GM19025 (cell line): ENCODE results near the gene CDC42EP2.

ENCODE experiments used
- ATAC-seq: cut with Tn5 transposase; IDR thresholded peaks from one replicate; pipeline ENCODE4 v1.9.1; 2021; ENCODE audit warnings: mild to moderate bottlenecking, low read depth, moderate library complexity; ENCODE audit not compliant: unreplicated experiment

Gene CDC42EP2

DNA sequence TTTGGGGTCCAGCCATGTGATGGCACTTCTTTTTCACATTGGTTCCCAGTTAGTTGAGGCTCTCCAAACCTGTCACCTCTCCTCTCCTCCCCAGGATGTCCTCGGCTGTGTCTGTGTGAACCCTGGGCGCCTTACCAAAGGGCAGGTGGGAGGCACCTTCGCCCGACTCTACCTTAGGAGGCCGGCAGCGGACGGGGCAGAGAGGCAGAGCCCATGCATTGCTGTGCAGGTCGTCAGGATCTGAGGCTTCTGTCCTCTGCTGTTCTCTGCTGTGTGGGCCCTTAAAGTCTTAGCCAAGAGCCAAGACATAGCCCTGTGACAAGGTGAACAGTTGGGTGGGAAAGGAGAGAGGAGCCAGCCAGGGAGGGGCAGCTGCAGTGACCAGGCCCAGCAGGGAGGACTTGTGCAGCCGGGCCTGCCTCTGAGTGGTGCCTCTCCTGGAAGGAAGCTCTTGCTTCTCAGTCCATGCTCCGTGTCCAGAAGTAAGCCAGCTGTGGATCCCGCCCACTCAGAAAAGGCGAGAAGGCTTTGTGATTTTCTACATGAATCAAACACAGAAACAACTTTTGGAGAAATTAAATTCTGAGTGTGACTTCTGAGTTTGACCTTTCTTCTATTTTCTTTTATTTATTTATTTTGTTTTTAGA lies 17.5 kb upstream of the CDC42EP2 start:
- ATAC-seq = no peak

DNA sequence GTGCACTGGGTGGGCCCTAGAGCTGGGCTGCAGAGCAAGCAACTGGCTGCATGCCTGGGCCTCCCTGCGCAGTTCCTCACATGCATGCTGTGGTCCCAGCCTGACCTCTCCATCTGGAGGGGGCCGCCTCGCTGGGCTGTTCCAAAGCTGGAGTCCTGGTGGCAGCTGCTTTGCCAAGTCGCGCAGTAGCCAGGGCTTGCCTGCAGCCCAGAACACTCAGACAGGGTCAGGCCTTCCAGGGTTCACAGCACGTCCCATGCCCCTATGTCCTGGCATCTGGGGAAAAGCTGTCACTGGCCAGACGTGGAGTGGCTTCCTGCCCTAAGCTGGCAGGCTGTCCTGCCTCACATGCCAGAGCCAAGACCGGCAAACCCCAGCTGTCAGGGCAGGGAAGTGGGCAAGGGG lies 16.5 kb upstream of the CDC42EP2 start:
- no peak for ATAC-seq

DNA sequence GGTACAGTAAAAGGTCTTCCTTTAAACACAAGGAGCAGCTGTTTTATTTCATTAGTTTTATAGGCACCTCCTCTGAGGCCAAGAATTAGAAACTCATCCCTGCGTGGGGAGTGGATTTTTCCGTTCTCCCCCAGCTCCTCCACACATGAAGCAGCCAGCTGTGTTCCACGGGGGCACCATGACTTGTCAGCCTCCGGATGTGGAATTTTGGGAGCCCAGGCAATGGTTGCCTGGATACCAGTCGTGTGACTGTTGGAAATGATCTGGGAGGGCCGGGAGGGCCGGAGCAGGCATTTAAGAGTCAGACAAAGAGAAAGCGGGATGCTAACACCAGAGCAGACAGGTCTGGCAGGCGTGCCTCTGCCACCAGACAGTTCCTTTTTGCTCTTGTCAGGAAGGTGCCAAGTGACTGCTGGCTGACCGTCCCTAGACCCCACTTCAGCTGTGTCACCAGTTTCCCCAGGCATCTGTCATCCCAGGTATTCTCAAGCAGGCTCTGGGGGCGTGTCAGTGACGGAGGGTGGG lies 15.9 kb upstream of the CDC42EP2 start:
- no peak for ATAC-seq

DNA sequence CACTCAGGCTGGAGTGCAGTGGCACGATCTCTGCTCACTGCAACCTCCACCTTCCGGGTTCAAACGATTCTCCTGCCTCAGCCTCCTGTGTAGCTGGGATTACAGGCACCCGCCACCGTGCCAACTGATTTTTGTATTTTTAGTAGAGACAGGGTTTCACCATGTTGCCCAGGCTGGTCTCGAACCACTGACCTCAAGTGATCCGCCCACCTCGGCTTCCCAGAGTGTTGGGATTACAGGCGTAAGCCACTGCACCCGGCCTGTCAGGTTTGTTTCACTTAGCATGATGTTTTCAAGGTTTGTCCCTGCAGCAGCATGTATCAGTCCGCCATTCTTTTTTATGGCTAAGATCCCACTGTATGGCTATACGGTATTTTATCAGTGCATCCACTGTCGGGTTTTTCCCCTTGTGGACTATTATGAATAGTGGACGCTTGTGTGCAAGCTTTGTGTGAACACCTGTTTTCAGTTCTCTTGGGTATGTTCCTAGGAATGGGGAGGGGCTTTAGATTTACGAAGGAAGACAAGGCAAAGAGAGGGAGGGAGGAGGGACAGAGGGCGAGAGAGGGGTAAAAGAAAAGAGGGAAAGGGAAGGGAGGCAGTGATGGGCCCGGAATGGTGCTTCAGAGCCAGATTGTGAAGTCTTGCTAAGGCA lies 13.9 kb upstream of the CDC42EP2 start:
- ATAC-seq = no peak

DNA sequence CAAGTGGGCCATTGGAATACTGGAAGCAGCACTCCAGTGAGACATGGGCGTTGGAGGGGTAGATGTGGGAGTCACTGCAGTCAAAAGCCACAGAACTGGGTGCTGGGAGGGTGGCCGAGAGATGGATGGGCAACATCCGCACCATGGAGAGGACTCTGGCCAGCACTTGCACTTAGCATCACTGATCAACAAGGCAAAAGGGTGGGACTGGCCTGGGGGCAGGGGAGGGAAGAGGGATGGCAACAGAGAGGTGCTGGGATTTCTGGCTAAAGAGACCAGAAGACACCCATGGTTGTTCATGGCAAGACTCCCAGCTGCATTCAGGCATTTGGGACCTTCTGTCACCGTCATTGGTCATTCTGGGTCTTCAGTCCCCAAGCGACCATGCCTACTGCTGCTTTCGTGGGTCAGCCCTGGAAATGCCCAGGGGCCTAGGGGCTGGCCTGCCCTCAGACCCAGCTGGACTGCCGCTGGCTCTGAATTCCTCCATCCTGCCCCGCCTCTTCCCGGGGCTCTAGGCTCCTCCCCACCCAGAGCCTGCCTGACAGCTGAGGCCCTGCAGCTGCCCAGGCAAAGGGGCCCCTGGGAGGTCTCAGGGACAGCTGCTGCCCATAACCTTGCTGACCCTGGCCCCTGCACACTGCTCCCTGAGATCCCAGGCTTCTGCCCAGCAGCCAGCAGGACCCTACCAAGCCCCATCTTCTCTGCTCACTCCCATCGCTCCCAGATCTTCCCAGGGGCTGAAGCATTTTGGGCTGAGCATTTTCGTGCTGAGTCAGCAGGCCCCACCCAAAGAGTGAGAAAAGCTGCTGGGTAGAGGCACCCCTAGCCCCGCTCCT lies 13.0 kb upstream of the CDC42EP2 start:
- no peak for ATAC-seq

DNA sequence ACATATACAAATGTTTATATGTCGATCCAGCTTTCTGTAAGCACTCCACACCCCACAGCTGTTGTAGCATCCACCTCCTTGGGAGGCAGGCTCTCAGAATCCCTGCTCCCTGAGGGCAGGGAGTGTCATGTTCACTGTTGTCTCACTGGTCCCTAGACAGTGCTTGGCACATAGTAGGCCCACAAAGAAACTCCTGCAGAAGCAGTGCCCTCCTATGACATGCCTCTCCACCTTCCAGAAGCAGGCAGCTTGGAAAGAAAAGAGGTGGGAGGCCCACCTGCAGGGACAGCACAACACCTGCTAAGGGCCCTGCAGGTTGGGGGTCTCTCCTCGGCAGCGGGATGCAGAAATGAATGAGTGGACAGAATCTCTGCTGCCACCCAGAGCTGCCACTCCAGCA lies 11.1 kb upstream of the CDC42EP2 start:
- ATAC-seq = no peak

DNA sequence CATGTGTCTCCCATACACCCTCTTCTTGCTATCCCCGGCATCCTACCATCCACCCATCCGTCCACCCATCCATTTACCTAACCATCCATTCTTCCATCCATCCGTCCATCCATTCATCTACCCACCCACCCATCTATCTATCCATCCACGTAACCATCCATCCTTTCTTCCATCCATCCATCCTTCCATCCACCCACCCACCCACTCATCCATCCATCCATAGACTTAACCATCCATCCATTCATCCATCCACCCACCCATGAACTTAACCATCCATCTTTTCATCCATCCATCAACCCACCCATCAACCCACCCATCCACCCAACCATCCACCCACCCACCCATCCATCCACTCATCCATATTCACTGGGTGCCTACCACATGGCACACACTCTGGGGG lies 10.6 kb upstream of the CDC42EP2 start:
- ATAC-seq = no peak

DNA sequence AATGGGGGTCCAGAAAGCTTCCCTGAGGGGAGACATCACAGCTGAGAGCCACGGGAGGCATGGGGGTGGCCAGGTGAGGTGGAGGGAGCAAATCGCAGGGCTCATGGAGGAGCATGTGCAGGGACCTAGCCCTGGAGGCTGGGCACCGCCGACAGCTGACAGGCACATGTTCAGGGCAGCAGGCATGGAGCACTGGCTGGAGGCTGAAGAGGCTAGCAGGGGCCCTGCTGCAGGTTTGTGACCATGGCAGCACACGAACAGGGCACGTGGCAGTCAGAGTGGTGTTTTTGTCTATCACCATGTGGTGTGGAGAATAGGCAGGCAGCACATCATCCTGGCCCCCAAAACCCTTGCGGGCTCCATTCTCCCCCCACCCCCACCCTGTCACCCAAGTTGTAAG lies 10.1 kb upstream of the CDC42EP2 start:
- no peak for ATAC-seq

DNA sequence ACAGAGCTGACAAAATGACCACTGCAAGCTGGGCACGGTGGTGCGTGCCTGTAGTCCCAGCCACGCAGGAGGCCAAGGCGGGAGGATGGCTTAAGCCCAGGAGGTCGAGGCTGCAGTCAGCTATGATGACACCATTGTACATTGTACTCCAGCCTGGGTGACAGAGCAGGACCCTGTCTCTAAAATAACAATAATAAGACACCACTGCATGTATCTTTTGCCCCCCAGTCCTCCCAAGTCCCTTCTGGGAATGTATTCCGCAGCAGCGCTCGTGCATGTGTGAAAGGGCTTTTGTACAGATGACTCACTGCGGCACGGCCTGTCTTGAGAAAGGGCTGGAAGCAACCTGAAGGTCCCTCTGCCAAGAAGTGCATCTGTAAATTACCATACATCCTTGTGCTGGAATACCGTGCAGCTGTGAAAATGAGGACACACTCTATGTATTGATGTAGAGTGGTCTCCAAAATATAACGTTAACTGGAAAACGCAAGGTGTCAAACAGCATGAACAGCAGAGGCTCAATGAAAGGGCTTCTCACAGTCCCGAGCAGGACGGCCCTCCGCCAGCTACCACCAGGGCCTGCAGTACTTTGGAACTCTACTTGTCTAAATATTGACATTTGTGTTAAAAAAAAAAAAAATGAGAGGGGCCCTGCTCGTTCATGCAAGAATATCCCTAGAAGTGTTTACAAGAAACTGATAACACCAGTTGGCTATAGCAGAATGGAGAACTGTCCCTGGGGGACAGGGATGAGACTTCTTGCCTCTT lies 9.0 kb upstream of the CDC42EP2 start:
- ATAC-seq = no peak

DNA sequence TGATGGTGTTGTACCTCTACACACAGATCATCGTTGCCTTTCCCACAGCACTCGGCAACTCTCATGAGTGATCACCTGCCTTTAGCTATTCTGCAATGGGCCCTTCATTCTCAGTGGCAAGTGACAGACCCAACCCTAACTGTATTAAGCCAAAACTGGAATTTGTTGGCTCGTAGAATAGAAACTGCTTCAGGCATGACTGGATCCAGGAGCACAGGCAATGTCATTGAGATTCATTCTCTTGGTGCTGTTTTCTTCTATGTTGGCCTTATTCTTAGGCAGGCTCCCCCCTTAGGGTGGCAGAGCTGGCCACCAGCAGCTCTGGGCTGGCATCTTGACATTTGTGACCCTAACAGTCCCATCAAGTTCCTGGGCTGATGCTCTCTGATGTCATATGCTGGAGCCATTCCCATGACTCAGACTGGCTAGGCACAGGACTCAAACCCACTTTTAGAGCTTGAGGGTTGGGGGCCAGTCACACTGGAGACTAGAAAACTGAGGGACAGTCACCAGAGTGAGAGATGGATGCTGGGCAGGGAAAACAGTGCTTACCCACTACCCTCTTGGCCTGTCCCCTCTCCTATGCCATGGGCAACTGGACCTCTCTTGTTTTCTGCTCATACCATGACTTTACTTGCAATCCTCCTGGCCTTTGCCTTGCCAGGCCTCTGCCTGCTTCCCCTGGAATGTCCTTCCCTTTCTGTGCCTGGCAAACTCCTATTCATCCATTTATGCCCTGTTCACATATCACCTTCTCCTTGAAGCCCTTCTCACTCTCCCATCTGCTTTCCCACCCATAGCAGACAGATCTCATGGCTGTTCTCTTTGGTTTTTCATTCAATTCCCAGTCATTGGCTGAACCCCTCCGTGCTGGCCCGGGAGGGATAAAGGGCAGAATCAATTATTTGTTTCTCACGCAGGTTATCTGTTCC lies 7.1 kb upstream of the CDC42EP2 start:
- ATAC-seq = no peak

DNA sequence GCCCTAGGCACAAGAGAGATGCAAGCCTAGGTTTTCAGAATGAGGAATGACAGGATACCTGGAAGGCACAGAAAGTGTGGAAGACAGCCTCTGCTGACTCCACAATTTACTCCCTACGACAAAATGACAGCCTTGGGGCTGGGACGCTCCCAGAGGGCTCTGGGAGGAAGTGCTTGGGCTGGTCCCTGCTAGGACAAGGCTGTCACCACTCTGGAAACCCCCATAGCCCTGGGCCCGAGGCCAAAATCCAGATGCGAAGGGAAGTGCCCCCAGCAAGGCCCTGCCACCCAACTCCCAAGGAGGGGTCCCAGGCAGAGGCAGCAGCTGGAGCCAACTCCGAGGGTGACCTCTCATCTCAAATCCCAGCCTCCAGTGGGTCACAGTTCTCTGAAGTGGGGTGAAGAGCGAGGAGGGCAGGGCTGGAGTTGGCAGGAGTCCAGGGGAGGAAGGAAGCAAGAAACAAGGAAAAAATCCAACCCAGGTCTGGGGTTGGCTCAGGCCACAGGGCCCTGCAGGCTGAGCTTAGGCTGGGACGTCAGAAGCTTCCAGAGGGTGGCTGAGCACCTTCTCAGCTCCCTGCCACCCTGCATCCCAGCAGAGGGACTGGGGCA lies 6.3 kb upstream of the CDC42EP2 start:
- no peak for ATAC-seq

DNA sequence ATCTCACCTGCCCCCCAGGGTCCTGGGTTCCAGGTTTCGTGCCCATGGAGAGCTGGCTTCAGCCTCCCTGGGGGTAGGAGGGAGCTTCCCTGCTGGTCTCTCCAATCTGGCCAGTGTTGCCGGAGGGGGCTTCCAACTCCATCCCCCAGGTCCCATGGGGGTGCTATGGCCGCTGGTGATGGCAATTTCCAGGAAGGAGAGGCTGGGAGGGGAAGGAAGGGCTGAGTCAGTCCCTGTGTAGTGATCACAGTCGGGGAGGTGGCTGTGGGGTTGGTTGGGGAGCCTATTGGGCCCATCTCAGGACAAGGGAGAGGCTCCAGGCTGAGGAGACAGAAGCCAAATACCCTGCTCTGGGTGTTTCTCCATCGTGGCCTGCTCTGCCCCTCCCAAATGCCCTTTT lies 5.7 kb upstream of the CDC42EP2 start:
- no peak for ATAC-seq

DNA sequence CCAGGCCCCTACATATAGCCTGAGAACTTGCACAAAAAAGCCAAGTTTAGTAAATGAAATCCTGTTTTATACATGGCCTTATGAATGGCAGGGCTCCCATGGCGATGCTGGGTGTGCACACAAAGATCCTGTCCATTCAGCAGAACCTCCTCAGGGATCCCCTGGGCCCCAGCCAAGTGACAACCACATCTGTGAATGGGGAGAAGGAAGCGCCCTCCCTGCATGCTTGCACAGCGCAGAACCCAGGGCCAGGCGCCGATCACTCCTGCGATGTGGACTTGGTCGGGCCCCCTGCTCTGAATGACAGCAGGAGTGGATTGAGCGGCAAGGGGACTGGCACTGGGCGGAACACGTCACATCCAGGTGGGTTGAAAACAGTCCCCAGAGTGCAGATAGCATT lies 4.5 kb upstream of the CDC42EP2 start:
- ATAC-seq = no peak

DNA sequence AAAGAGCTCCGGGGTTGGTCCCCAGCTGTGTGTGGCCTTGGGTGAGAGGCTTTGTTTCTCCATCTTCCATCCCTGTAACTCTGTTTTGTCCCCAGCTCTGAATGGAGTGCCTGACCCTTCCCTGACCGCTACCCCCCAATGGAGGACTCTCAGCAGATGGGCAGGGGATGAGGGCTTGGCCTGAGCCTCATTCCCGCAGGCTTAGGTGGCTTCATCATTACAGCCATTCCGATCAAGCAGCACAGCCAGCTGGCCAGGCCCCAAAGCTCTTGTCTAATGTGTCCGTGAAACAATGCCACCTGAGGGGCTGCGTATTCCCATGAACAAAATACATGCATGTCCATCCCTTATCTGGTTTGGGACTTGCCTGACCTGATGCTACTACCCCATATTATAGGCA lies 3.9 kb upstream of the CDC42EP2 start:
- no peak for ATAC-seq

DNA sequence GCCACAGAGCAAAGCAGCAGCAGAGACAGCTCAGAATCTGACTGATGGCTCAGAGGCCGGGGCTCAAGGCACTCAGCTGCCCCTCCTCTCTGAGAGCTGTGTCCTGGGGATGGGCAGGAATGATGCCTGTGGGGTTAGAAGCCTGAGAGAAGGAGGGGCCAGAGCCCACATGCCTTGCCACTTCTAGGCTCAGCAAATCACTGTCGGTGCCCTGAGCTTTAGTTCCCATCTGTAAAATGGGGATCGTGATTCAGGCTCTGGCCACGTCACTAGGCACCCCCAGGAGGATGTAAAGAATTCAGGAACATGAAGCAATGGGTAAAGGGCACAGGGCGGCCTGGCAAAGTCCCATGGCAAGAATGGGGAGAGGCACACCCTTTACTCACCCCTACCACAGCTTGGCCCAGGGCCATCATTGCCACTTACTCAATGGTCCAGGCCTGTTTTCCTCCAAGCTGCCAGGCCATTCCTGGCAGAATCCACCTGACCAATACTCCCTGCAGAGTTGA lies 3.4 kb upstream of the CDC42EP2 start:
- no peak for ATAC-seq

DNA sequence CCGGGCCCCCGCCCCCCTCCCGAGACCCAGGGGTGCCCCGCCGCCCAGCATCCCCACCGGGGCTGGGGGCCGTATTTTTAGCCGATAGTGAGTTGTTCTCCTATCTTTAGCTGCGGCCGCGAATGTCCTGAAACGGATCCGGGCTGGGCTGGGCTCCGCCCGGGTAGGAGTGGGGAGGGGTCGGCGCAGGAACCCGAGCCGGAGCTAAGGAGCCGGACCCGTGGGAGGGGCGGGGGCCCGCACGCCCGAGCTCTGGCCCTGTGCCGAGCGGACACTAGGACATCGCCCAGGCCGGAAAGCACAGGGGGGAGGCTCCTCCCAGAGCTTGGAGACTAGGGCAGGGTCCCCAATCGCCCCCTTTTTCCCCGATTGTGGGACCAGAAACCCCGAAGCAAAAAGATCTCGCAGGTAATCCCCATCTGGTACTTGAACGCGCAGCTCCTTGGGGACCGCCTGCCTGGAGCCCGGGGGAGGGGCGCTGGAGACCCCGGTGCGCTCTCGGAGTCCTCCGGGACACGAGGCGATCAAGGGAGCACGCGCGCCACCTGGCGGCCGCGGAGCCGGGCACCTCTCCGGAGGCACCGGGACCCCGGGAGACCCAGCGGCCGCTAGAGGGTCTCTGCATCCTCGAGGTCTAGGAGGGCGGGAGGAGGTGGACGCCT lies 669 bp downstream of the CDC42EP2 start:
- ATAC-seq = no peak

DNA sequence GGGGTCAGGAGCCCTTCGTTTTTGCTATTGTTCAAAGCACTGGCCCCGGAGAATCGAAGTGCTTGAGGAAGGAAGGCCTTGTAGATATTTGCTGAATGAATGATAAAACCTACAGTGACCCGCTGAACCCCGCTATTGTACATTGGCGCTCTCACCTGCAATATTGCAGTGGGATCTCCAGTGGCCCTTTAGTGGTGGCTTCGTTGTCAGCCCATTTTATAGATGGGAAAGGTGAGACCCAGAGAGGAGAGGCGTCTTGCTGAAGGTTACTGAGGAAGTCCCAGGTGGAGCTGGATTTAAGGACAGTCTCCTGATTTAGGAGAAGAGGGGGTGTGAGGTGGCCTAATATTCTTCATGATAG lies 1.2 kb downstream of the CDC42EP2 start:
- ATAC-seq = no peak

DNA sequence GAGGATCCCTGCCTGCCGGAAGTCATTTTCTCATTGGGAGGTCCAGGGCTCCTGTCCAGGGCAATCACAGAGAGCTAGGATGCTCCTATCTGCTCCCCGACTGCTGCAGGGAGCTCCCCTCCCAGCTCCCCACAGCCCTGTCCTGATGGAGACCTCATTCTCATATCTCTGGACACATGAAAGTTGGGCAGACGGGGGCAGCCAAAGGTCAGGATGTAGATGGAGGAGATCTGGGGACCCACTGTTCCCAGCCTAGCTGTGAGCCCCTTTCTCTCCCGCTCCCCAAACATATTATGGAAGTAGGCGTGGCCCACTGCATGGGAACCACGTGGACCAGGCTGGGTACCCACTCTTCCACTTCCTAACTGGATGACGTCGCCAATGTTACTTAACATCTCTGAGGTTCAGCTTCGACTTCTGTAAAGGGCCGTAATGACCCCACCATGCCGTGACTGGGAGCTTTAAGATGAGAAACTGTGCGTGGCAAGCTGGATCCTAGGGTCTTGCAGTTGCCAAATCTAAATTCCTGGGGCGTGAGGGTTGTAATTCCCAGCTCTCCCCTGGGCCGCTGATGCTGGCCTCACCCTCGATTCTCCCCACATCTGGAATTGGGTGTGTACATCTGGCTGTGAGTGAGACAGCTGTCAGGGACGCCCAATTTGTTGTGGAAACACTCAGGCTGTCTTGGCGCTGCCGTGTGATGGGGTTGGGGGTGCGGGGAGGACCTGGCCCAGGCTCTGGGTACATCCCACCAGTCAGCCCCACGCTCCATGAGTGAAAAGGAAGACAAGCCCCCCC lies 1.8 kb downstream of the CDC42EP2 start:
- no peak for ATAC-seq
